DMS 273 treated with DMSO at 0.1 percent for 48 hours (cell line): ENCODE results near the gene PPP1R1B.

ENCODE experiments used
- DNase-seq: peaks from one replicate; lab custom pipeline; 2025; lab: John Stamatoyannopoulos, UW

Gene PPP1R1B

GRCh38 chr17:39633570-39634183 is 6.9 kb downstream of the PPP1R1B start:
- no peak for DNase-seq

GRCh38 chr17:39634384-39634871 is 7.7 kb downstream of the PPP1R1B start:
- no peak for DNase-seq

- DNase-seq = no peak
Measured at GRCh38 chr17:39635614-39636176, 8.9 kb downstream of the PPP1R1B start.

GRCh38 chr17:39636587-39636926 is 9.8 kb downstream of the PPP1R1B start:
- no peak for DNase-seq

GRCh38 chr17:39636927-39637736 is 10.4 kb downstream of the PPP1R1B start, which contains the start of gene STARD3:
Gene STARD3, plus strand, starts transcription at chr17:39637144. Its CDS starts 16,388 bp downstream, at chr17:39653532.
- DNase-seq = peak; percentile 47

GRCh38 chr17:39638317-39638716 is 11.6 kb downstream of the PPP1R1B start:
- no peak for DNase-seq

GRCh38 chr17:39639043-39639442 is 12.3 kb downstream of the PPP1R1B start:
- DNase-seq = no peak

GRCh38 chr17:39639566-39640458 is 13.1 kb downstream of the PPP1R1B start:
- no peak for DNase-seq

GRCh38 chr17:39640591-39641031 is 13.9 kb downstream of the PPP1R1B start:
- no peak for DNase-seq

- no peak for DNase-seq
Measured at GRCh38 chr17:39641097-39641496, 14.3 kb downstream of the PPP1R1B start.

- DNase-seq = no peak
Measured at GRCh38 chr17:39641883-39642282, 15.1 kb downstream of the PPP1R1B start.

GRCh38 chr17:39642291-39643074 is 15.7 kb downstream of the PPP1R1B start:
- DNase-seq = no peak

GRCh38 chr17:39643271-39643670 is 16.5 kb downstream of the PPP1R1B start:
- DNase-seq = no peak

GRCh38 chr17:39647256-39647655 is 20.5 kb downstream of the PPP1R1B start:
- DNase-seq = no peak

GRCh38 chr17:39648616-39649366 is 22.0 kb downstream of the PPP1R1B start:
- DNase-seq = no peak

GRCh38 chr17:39650121-39650579 is 23.4 kb downstream of the PPP1R1B start:
- no peak for DNase-seq

- DNase-seq = no peak
Measured at GRCh38 chr17:39651923-39652586, 25.3 kb downstream of the PPP1R1B start.

- no peak for DNase-seq
Measured at GRCh38 chr17:39652587-39653315, 26.0 kb downstream of the PPP1R1B start.

GRCh38 chr17:39653316-39653661 is 26.5 kb downstream of the PPP1R1B start:
- DNase-seq = no peak
